ENCODE data around the gene RIPK1.
"Not testable (repeated sequence)": the region's sequence is repeated elsewhere in the genome, so short reads cannot be mapped to it uniquely, and the experiment has no call there.

RIPK1 gene

GRCh38 chr6:3045777-3046176, 22.5 kb upstream of the RIPK1 start:
- DNase-seq (ENCODE audit: low read depth) = no peak

- DNase-seq (ENCODE audit: low read depth) = peak; percentile 48
Observed at GRCh38 chr6:3046295-3046694, 22.0 kb upstream of the RIPK1 start.

GRCh38 chr6:3048009-3048408, 20.3 kb upstream of the RIPK1 start:
- not testable (repeated sequence) for DNase-seq (ENCODE audit: low read depth)

GRCh38 chr6:3052481-3053230, 15.6 kb upstream of the RIPK1 start:
- no peak for DNase-seq (ENCODE audit: low read depth)

- no peak for DNase-seq (ENCODE audit: low read depth)
Observed at GRCh38 chr6:3053231-3053508, 15.1 kb upstream of the RIPK1 start.

GRCh38 chr6:3054229-3055157, 13.8 kb upstream of the RIPK1 start:
- DNase-seq (ENCODE audit: low read depth) = peak; percentile 35

- not testable (repeated sequence) for DNase-seq (ENCODE audit: low read depth)
Observed at GRCh38 chr6:3055158-3055499, 13.2 kb upstream of the RIPK1 start.

- no peak for DNase-seq (ENCODE audit: low read depth)
Observed at GRCh38 chr6:3057063-3057770, 11.1 kb upstream of the RIPK1 start.

GRCh38 chr6:3058957-3059356, 9.3 kb upstream of the RIPK1 start:
- no peak for DNase-seq (ENCODE audit: low read depth)

- DNase-seq (ENCODE audit: low read depth) = not testable (repeated sequence)
Observed at GRCh38 chr6:3060092-3060491, 8.2 kb upstream of the RIPK1 start.

- peak; percentile 83 for DNase-seq (ENCODE audit: low read depth)
Observed at GRCh38 chr6:3061501-3061941, 6.8 kb upstream of the RIPK1 start.

GRCh38 chr6:3063340-3063732, 5.0 kb upstream of the RIPK1 start:
- DNase-seq (ENCODE audit: low read depth) = peak; percentile 34

GRCh38 chr6:3063733-3064700, 4.3 kb upstream of the RIPK1 start:
- peak; percentile 95 for DNase-seq (ENCODE audit: low read depth)

GRCh38 chr6:3071568-3071967, 3.3 kb downstream of the RIPK1 start:
- no peak for DNase-seq (ENCODE audit: low read depth)

GRCh38 chr6:3072798-3073197, 4.5 kb downstream of the RIPK1 start:
- no peak for DNase-seq (ENCODE audit: low read depth)

- no peak for DNase-seq (ENCODE audit: low read depth)
Observed at GRCh38 chr6:3073382-3073781, 5.1 kb downstream of the RIPK1 start.

- DNase-seq (ENCODE audit: low read depth) = no peak
Observed at GRCh38 chr6:3075772-3076113, 7.4 kb downstream of the RIPK1 start.

GRCh38 chr6:3076320-3076719, 8.0 kb downstream of the RIPK1 start:
- no peak for DNase-seq (ENCODE audit: low read depth)

- DNase-seq (ENCODE audit: low read depth) = no peak
Observed at GRCh38 chr6:3077430-3077829, 9.1 kb downstream of the RIPK1 start.

GRCh38 chr6:3078952-3079351, 10.7 kb downstream of the RIPK1 start:
- DNase-seq (ENCODE audit: low read depth) = not testable (repeated sequence)

GRCh38 chr6:3079682-3080081, 11.4 kb downstream of the RIPK1 start:
- no peak for DNase-seq (ENCODE audit: low read depth)

- DNase-seq (ENCODE audit: low read depth) = no peak
Observed at GRCh38 chr6:3081960-3082359, 13.7 kb downstream of the RIPK1 start.
